Colonic mucosa (tissue), 4 donors: ENCODE measurements around the gene SH3RF1. TPM values are rescaled to one million over a fixed set of nuclear protein-coding genes. Genes with fewer than 3 reads are reported as not detected.

ENCODE experiments used
- DNase-seq: peaks from one replicate; pipeline ENCODE4 v3.0.0-alpha.2; 2020
- H3K27ac ChIP-seq: fragments of 200-600 bp; one replicate; pipeline ENCODE4 v1.8.0; 2021
- H3K27me3 ChIP-seq: fragments of 200-600 bp; one replicate; pipeline ENCODE4 v1.8.0; 2021
- H3K36me3 ChIP-seq: fragments of 200-600 bp; one replicate; pipeline ENCODE4 v1.8.0; 2021
- H3K4me1 ChIP-seq: fragments of 200-600 bp; one replicate; pipeline ENCODE4 v1.8.0; 2021; ENCODE audit warnings: mild to moderate bottlenecking
- H3K4me3 ChIP-seq: fragments of 200-600 bp; one replicate; pipeline ENCODE4 v1.8.0; 2021
- H3K9ac ChIP-seq, 2 donors: one replicate each; pipeline ENCODE4 v1.7.0; 2013; ENCODE audit warnings: control low read depth in 2 of 2, low read depth in 2 of 2, low read length in 2 of 2
- H3K9me3 ChIP-seq: fragments of 200-600 bp; one replicate; pipeline ENCODE4 v1.8.0; 2021
- CTCF ChIP-seq: fragments of 200-600 bp; IDR thresholded peaks from one replicate; pipeline ENCODE4 v1.8.0; 2022; ENCODE audit warnings: antibody characterized with exemption, mild to moderate bottlenecking
- intact Hi-C: fragments of 100-400 bp; cut with DNase I; formaldehyde crosslinking; loops from one replicate; pipeline ENCODE4 v1.14.1; 2022
- total RNA-seq, 2 donors: library from RNA; stranded (reverse); fragmentation: NEBNext Ultra II Directional in 1 of 2; extraction: Animal tissue kit (Norgen Biotek cat#: 25700) in 1 of 2; gene quantifications; one replicate each; pipeline ENCODE4 v1.2.1, GENCODE V29; 2021
- donor health status: healthy.
- donor health status: DM: no; HTN: no; CAD: no.
- donor health status: DM: no; HTN: no; CAD: no.

The SH3RF1 gene
- total RNA-seq, 2 donors from 2014 or later = 50.2 to 77.1 TPM

GRCh38 chr4:169098532-169098931, 172.2 kb downstream of the SH3RF1 start:
- no peak for DNase-seq
- Histone ChIP-seq H3K9ac (no peak overlapping the region), H3K9me3 (no peaks in the 10 kb centered on the region), H3K27me3 (no peaks in the 10 kb centered on the region), H3K4me3 (no peak overlapping the region), H3K36me3 (no peaks in the 10 kb centered on the region), H3K4me1 (no peaks in the 10 kb centered on the region), H3K27ac (no peak overlapping the region)
- intact Hi-C loops = no loop called here
- no peak for TF ChIP-seq CTCF

GRCh38 chr4:169098054-169098497, 172.7 kb downstream of the SH3RF1 start:
- H3K9me3 ChIP-seq = no peaks in the 10 kb centered on the region
- intact Hi-C loops = no loop called here
- no peak overlapping the region for H3K9ac ChIP-seq
- H3K27me3 ChIP-seq = no peaks in the 10 kb centered on the region
- DNase-seq = no peak
- no peaks in the 10 kb centered on the region for H3K4me1 ChIP-seq
- no peaks in the 10 kb centered on the region for H3K36me3 ChIP-seq
- no peak for TF ChIP-seq CTCF
- H3K27ac ChIP-seq = no peak overlapping the region
- no peak overlapping the region for H3K4me3 ChIP-seq

- Histone ChIP-seq H3K9me3 (no peaks in the 10 kb centered on the region), H3K9ac (no peak overlapping the region), H3K27me3 (no peaks in the 10 kb centered on the region), H3K4me3 (no peak overlapping the region), H3K27ac (no peak overlapping the region), H3K36me3 (no peaks in the 10 kb centered on the region), H3K4me1 (no peaks in the 10 kb centered on the region)
- no peak for TF ChIP-seq CTCF
- no peak for DNase-seq
- intact Hi-C loops = no loop called here
Observed at GRCh38 chr4:169096221-169096620, 174.5 kb downstream of the SH3RF1 start.

GRCh38 chr4:169094656-169095231, 176.0 kb downstream of the SH3RF1 start:
- H3K27me3 ChIP-seq = no peaks in the 10 kb centered on the region
- no peak for TF ChIP-seq CTCF
- intact Hi-C loops = no loop called here
- H3K27ac ChIP-seq = no peak overlapping the region
- DNase-seq = no peak
- H3K4me1 ChIP-seq = no peaks in the 10 kb centered on the region
- H3K9ac ChIP-seq = no peak overlapping the region
- H3K36me3 ChIP-seq = no peaks in the 10 kb centered on the region
- no peak overlapping the region for H3K4me3 ChIP-seq
- H3K9me3 ChIP-seq = no peaks in the 10 kb centered on the region

- no peak overlapping the region for H3K27ac ChIP-seq
- intact Hi-C loops = no loop called here
- H3K4me3 ChIP-seq = no peak overlapping the region
- no peak overlapping the region for H3K9ac ChIP-seq
- no peaks in the 10 kb centered on the region for H3K36me3 ChIP-seq
- no peaks in the 10 kb centered on the region for H3K9me3 ChIP-seq
- TF ChIP-seq CTCF = no peak
- no peak for DNase-seq
- no peaks in the 10 kb centered on the region for H3K27me3 ChIP-seq
- H3K4me1 ChIP-seq = no peaks in the 10 kb centered on the region
Observed at GRCh38 chr4:169092889-169093522, 177.8 kb downstream of the SH3RF1 start.
